ENCODE results near the gene GABBR2.
"Not testable (repeated sequence)": the region's sequence is repeated elsewhere in the genome, so short reads cannot be mapped to it uniquely, and the experiment has no call there.

The GABBR2 gene

GRCh38 chr9:98504298-98505282, 204.1 kb downstream of the GABBR2 start:
- no peak for DNase-seq

- DNase-seq = no peak
Observed at GRCh38 chr9:98503867-98504266, 204.9 kb downstream of the GABBR2 start.

GRCh38 chr9:98502976-98503325, 205.8 kb downstream of the GABBR2 start:
- no peak for DNase-seq

- no peak for DNase-seq
Observed at GRCh38 chr9:98502311-98502975, 206.3 kb downstream of the GABBR2 start.

- DNase-seq = no peak
Observed at GRCh38 chr9:98501819-98502218, 206.9 kb downstream of the GABBR2 start.

- DNase-seq = not testable (repeated sequence)
Observed at GRCh38 chr9:98501259-98501658, 207.5 kb downstream of the GABBR2 start.

- DNase-seq = no peak
Observed at GRCh38 chr9:98500337-98500919, 208.3 kb downstream of the GABBR2 start.

- DNase-seq = no peak
Observed at GRCh38 chr9:98495530-98495929, 213.2 kb downstream of the GABBR2 start.

GRCh38 chr9:98494852-98495251, 213.9 kb downstream of the GABBR2 start:
- no peak for DNase-seq

- DNase-seq = no peak
Observed at GRCh38 chr9:98491828-98492227, 216.9 kb downstream of the GABBR2 start.

GRCh38 chr9:98491231-98491651, 217.5 kb downstream of the GABBR2 start:
- no peak for DNase-seq

- no peak for DNase-seq
Observed at GRCh38 chr9:98488571-98489312, 220.0 kb downstream of the GABBR2 start.

GRCh38 chr9:98485706-98486105, 223.0 kb downstream of the GABBR2 start:
- DNase-seq = no peak

GRCh38 chr9:98484162-98484561, 224.6 kb downstream of the GABBR2 start:
- DNase-seq = no peak

- no peak for DNase-seq
Observed at GRCh38 chr9:98482226-98482625, 226.5 kb downstream of the GABBR2 start.

- no peak for DNase-seq
Observed at GRCh38 chr9:98481676-98482075, 227.1 kb downstream of the GABBR2 start.

GRCh38 chr9:98479967-98480847, 228.5 kb downstream of the GABBR2 start:
- no peak for DNase-seq

GRCh38 chr9:98479449-98479848, 229.3 kb downstream of the GABBR2 start:
- no peak for DNase-seq

- no peak for DNase-seq
Observed at GRCh38 chr9:98477884-98478283, 230.9 kb downstream of the GABBR2 start.

GRCh38 chr9:98472216-98472615, 236.5 kb downstream of the GABBR2 start:
- DNase-seq = no peak

- DNase-seq = no peak
Observed at GRCh38 chr9:98471185-98471584, 237.6 kb downstream of the GABBR2 start.
